GM21717 (cell line): ENCODE measurements around the gene PCK1.

ENCODE experiments used
- ATAC-seq: cut with Tn5 transposase; IDR thresholded peaks from one replicate; pipeline ENCODE4 v1.9.1; 2021; ENCODE audit warnings: mild to moderate bottlenecking, moderate library complexity; ENCODE audit not compliant: unreplicated experiment

The PCK1 gene

GRCh38 chr20:57576002-57576401 is 15.1 kb downstream of the PCK1 start:
- ATAC-seq, result no peak

GRCh38 chr20:57576617-57577550 is 16.0 kb downstream of the PCK1 start:
- no peak for ATAC-seq

DNA sequence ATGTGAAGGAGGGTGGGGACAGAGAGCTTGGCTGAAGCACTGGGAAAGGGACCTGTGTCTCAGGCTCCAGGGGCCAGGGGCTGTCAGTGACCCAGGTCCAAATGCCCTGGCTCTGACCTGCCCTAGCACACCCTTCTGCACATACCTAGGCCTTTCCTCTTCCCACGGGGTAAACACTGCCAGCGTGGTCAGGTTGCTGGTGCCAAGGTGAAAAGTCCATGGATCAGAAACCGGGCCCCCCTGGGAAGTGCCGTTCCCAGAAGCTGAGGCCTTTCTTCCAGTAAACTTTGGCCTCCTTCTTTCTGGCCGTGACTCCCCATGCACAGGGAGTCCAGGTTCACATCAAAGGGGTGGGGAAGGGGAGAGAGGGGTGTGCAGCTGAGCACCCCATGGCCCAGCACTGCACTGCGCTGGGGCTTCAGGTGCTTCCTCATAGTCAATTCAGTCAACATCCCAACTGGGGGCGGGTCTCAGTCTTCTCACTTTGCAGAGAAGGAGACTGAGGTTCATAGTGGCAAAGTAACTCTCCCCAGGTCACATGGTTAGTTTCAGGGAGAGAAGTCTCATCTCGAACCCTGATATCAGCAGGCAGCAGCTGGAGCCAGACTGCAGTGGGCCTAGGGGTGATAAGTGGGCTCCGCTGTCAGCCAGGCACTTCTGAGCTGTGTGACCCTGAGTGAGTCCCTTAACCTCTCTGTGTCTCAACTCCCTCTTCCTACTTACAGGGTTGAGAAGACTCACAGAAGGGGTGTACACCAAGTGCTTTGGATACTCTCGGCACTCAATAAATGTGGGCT is 17.0 kb downstream of the PCK1 start:
- no peak for ATAC-seq

GRCh38 chr20:57578476-57579165 is 17.7 kb downstream of the PCK1 start:
- ATAC-seq, result no peak

DNA sequence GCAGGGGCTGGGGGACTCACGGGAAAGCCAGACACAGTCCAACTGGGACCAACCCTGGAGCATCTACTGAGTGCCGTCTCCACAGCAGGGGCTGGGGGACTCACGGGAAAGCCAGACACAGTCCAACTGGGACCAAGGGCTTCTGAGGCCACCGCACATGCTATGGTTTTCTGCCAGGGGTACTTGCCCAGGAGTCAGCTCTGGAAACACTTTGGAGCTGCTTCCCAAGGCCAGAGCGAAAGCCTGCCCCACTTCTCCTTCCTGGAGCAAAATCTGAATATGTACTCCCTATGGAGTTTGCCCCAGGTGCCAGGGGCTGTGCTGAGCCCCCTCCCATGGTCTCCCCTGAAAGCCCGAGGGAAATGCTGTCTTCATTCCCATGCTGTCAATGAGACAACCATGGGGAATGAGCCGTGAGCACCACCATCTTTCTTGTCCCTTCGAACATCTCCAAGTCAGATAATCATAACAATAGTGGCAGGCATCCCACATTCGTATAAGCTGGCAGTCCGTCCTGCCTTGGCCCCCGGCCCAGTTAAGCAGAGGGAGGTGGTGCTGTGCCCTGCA is 18.5 kb downstream of the PCK1 start:
- no peak for ATAC-seq

DNA sequence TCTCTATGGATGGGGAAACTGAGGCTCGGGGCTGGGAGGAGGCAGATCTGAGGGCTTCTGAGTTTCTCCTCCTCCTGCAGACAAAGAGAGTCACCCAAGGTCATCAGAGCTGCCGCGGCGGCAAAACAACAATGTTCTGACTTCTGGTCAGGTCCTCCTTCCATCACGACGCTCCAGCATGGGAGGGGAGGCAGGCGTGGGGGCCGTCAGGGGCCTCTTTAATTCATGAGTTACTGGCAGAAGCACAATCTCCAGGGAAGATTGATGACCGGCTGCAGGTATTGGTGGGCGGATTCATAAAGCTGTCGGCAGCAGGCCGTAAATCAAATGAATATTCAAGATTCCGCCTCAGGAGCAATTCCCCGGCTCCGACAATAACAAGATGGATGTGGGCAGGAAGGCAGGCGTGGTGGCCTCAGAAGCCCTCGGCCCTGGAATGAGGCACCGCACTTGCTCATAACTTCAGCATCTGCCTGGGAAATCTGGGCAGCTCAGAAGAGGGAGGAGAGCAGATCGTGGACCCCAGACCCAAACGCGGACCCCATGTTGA is 19.1 kb downstream of the PCK1 start:
- ATAC-seq, result no peak

DNA sequence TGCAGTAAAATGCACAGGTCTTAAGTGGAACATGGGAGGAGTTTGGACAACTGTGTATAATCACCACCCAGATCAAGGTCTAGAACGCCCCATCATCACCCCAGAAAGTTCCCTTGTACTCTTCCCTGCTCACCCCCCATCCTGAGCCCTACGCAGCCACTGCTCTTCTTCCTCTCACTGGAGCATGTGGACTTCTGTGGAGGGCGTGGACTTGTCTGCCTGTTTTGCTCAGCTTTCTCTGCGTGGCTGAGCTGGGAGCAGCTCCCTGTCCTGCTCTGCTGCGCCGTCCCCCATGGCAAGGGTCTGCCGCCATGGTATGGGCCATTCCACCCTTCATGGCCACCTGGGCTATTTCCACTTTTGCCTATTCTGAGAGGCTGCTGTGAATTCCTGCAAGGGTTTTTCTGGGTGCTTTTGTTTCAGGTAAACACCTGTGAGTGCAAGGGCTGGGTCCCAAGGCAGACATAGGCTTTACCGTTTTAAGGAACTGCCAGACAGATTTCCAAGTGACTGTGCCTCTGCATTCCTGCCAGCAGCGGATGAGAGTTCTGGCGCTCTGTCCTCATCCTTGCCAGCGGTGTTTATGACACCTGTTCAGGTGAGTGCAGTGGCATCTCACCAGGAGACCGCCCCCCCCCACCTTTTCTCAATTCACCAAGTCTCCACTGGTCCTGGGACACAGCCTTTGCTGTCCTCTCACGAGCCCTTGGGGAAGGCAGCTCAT is 19.7 kb downstream of the PCK1 start:
- no peak for ATAC-seq

GRCh38 chr20:57581202-57582028 is 20.5 kb downstream of the PCK1 start:
- ATAC-seq, result no peak

DNA sequence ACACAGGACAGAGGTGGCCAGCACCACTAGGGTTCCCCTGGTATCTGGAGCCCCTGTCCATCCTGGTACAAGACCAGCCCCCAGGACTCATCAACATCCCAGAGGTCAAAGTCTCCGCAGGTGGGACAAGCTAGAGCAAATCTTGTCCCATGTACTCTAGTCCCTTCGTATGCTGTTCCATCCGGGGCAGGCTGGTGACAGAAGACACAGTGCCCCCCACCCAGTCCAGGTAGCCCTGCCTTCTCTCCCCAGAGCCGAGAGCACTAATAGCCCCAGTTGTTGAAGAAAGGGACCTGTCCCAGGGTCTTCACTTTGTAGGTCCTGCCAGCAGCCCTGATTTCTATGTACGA is 21.1 kb downstream of the PCK1 start:
- ATAC-seq, result no peak

GRCh38 chr20:57582432-57583288 is 21.8 kb downstream of the PCK1 start:
- no peak for ATAC-seq

DNA sequence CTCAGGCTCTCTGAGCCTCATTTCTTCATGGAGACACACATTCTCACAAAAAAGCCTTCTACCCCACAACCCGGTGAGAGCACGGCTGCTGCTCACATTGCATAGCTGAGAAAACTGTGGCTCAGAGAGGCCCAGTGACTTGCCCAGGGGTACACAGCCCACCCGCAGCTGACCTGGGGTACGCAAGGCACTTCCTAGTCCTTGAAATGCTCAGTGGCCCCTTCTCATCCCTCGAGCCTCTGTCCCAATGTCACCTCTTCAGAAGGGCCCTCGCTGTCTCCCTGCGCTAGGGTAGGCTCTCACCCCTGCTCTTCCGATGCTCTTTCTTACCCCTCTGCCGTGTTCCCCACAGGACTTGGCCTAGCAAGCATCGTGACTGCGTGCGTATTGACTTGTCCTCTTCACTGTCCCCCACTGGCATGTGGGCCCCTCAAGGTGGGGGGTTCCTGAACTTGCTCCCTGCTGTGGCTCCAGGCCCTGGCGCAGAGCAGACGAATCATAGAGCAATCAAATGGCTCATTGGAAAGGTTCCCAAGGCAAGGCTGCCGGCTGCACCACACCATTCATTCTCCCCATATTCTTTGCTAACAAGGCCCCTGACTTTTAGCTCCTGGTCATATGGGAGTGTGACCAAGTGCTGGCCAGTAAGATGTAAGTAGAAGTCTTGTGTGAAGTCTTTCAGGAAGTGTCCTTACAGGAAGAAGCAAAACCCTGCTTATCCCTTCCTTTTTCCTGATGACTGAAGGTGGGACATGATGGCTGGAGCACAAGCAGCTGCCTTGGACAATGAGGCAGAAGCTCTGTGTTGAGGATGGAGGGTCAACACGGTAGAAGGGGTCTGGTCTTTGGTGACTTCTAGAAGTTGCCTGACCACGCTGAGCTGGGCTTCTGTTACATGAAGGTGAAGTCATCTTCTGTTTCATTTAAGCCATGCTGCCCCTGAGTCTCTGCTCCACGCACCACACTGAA is 22.7 kb downstream of the PCK1 start:
- no peak for ATAC-seq

- no peak for ATAC-seq
Measured at GRCh38 chr20:57584768-57585461, 24.0 kb downstream of the PCK1 start.

- ATAC-seq, result no peak
Measured at GRCh38 chr20:57585466-57586213, 24.7 kb downstream of the PCK1 start.

DNA sequence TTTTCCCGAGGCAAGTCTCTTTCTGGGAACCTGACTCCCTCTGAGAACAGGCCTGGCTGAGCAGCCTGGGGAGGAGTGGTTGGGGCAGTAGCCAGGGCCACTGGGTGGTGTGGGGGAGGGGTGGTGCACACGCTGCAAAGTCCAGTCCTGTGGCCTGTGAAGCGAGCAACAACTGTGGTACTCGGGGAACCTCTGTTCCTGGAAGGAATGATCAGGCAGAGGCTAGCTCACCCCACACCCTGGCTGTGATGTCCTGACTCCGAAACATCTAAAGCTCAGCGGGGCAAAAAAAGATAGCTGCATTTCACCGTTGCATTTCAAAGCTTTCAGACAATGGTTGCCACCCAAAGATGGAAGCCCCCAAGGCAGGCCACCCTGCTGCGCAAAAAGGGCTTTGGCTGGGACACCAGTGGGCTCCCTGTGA is 25.5 kb downstream of the PCK1 start:
- no peak for ATAC-seq

DNA sequence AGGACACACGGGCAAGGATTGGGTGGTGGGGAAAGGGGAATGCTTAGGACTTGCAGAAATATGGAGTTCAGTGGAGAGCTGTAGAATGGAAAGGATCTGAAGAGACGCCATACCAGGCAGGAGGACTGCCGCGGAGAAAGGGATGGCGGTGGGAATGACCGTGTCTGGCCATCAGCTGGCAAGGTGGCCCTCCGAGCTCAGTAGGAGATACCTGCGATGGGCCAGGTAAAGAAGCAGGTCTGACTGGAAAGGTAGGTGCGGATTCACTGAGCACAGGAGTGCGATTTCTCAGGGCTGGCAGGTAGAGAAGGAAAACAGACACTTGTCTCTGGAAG is 26.0 kb downstream of the PCK1 start:
- ATAC-seq, result no peak
